NCI-H2196 (cell line): Measurements from ENCODE around the gene QSOX2.
"Not testable (repeated sequence)": the region's sequence is repeated elsewhere in the genome, so short reads cannot be mapped to it uniquely, and the experiment has no call there.

Experiments used
- DNase-seq: peaks from one replicate; lab custom pipeline; 2025; ENCODE audit not compliant: unreplicated experiment; lab: John Stamatoyannopoulos, UW

The QSOX2 gene

DNA sequence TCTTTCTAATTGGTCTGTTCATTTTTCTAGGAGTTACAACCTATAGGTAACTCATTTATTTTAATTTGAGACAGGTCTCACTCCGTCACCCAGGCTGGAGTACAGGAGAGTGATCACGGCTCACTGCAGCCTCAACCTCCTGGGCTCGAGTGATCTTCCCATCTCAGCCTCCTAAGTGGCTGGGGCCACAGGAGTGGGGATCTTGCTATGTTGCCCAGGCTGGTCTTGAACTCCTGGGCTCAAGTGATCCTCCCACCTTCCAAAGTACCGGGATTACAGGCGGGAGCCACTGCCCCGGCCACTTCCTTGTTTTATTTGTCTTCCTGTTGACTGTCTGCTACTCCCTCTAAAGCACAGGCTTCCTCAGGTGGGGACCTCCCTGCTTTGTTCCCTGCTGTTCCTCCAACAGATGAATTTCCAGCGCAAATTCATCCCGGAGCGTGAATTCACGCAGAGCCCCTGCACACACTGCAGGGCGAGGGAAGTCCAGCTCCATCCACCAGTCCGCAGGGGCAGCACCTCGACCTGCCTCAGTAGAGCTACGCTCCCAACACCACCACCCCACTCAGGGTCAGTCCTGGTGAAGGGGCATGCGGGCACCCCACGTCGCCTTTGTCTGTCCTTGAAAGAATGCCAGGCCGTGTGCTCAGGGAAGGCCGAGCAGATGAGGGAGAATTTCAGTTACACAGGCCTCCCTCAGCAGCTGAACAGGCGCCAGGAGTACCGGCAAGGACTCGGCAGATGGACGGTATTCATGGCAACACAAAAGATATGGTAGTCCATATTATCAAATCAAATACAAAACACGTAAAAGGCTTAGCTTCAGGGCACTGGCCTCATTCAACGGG is 6.3 kb downstream of the QSOX2 start:
- DNase-seq: peak; percentile 59

DNA sequence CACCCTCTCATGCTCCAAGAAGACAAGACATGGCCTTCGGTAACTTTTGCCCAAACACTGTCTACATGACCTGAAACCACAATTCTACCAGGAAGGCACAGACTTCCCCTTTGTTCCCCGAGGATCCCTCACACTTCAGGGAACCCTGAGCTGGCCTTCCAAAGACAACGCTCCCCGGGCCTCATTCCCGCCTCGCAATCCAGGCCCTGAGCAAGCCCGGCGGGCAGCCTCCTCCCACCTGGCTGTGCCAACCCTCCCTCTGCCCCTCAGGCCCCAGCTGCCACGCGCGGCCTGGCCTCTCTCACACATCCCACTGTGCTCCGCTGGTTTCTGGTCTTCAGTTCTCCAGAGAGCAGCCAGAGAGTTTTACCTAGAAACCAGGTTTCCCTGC is 7.3 kb downstream of the QSOX2 start:
- DNase-seq: no peak

DNA sequence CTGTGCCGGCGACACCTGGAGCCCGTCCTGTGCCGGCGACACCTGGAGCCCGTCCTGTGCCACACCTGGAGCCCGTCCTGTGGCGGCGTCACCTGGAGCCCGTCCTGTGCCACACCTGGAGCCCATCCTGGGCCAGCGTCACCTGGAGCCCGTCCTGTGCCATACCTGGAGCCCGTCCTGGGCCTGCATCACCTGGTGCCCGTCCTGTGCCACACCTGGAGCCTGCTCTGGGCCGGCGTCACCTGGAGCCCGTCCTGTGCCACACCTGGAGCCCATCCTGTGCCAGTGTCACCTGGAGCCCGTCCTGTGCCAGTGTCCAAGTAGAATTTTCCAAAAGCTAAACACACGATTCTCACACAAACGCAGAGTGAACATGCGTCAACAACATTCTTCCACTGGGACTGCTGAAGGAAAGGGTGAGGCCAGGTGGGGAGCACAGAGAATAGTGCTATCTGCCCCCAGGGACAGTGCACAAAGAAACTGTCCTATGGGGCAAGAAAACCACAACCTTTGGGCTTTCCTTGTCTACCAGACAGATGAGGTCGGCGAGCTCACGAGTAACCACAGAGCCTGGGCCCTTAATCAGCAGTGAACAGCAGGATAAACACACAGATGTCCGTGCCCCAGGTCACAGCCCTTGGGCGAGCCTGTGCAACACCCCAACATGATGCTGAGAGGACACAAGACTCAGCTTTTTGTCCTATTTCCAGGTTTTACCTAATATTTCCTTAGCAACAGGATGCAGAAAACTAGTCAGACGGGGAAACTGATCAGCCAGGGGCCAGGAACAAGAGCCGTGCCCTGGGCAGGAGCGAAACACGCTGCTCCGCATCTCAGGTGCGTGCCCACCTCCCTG is 7.9 kb downstream of the QSOX2 start:
- DNase-seq: no peak

DNA sequence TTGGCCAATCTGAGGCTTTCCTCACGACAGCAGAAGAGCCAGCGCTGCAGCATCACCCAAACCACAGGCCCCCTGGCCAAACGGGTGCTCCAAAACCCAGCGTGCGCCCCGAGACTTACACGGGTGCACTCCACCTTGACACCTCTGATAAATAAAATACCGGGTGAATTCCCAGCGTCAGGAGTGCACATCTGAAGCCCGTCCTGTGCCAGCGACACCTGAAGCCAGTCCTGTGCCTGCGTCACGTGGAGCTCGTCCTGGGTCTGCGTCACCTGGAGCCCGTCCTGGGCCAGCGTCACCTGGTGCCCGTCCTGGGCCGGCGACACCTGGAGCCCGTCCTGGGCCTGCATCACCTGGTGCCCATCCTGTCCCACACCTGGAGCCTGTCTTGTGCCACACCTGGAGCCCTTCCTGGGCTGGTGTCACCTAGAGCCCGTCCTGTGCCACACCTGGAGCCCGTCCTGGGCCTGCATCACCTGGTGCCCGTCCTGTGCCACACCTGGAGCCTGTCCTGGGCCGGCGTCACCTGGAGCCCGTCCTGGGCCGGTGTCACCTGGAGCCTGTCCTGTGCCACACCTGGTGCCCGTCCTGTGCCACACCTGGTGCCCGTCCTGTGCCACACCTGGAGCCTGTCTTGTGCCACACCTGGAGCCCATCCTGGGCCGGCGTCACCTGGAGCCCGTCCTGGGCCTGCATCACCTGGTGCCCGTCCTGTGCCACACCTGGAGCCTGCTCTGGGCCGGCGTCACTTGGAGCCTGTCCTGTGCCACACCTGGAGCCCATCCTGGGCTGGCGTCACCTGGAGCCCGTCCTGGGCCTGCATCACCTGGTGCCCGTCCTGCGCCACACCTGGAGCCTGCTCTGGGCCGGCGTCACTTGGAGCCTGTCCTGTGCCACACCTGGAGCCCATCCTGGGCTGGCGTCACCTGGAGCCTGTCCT is 8.9 kb downstream of the QSOX2 start:
- DNase-seq: not testable (repeated sequence)

DNA sequence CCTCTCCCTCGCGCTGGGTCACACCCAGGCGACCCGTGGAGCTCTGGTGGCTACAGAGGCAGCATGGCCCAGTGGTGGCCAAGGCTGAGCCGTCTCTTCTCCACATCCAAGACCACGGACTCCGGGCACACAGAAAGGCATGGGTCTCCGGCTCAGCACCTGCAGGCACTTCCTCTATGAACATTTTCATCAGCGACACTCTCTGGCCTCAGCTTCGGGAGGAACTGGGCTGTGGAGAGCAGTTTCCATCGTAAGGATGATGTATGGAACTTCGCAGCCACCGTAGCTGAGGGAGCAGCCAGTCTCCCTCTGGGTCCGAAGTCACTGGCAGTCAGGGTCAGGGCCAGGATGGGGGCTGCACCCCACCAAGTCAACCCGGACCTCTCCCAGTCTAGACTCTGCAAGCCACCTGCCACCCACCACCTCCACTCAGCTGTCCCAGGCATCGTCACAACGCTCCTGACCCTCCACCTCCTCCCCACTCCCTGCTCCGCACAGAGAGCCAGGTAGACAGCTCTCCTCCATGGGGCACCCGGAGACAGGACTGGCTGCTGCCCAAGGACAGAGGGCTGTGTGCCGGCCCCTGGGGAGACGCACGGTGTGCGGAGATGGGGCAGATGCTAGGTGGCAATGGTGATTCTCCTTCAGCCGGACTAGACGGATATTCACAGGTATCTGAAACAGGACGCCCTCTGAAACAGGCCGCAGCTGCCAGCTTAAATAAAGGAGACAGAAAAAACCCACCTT is 9.7 kb downstream of the QSOX2 start:
- no peak for DNase-seq

DNA sequence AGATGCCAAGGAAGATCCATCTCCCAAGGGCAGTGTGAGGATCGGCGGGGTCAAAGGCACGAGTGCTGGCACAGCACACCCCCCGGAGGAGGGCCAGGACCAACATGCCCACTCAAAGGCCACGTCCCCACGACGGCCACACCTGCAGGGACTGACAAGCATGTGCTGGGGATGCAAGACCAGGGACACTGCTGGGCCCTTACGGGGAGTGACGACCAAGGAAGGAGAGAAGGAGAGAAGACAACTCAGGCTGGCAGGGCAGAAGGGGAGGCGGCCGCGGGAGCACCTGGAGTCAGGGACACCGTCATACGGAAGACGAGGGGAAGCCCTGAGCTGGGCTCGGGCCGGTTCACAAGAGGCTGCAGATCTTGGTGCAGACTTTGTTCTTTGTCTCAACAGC is 10.4 kb downstream of the QSOX2 start:
- DNase-seq: no peak

DNA sequence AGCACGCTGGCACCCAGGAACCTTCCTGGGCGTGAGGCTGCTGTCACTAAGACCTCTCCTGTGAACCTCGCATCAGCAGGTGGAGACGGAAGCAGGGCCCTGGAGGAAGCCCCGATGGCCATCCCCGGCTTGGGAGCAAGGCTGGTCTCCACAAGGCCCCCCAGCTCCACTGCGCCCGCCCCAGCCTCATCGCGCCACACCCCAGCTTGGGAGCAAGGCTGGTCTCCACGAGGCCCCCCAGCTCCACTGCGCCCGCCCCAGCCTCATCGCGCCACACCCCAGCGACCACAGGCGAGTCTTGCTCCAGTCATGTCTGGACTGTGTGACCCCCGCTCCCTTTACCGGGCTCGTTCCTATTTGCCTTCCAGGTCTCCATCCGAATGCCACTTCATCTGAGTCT is 11.0 kb downstream of the QSOX2 start:
- no peak for DNase-seq

DNA sequence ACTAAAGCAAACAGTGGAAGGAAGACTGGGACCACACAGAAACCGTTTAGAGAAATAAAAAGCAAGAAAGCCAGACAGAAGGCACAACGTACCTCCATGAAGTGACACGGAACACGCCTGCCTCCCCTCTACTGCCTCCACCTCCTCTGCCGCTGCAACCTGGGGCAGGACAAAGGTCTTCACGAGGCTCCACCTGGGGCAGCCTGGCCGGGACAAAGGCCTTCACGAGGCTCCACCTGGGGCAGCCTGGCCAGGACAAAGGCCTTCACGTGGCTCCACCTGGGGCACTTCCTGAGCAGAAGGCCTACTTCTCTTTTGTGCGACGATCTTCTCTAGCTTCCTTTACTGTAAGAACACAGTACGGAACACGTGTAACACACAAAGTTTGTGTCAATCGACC is 11.7 kb downstream of the QSOX2 start:
- DNase-seq: no peak

DNA sequence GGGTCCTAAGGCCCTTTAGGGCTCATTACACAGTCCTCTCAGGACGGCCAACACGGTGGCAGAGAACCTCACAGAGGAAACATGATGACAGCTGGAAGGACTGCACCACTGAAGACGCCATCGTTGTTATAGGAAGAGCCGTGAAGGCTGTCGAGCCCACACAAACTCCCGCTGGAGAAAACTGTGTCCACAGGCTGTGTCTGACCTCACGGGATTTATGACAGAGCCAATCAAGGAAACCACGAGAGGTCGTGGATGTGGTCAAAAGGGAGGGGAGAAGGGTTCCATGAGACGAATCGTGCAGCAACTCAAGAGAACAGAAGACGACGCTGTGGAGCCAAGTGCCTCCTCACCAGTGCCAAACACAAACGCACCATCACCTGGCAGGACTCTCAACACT is 12.2 kb downstream of the QSOX2 start:
- no peak for DNase-seq

DNA sequence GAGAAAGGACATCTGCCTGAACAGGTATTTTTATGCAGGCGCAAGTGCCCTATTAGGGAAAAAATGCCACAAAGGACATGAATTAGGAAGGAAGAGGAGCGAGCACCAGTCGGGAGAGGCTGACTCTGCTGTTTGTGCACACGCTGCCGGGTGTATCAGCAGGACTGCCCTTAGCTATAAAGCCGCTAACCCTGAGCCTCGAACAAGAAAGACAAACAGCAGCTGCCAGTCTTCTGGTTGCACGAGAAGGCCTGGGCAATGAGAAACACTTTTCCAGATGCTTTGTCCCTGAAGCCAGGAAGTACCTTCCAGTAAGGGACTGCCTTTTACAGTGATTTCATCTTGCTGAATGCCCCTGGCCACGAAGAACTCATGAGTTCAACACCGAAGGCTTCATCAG is 12.6 kb downstream of the QSOX2 start:
- no peak for DNase-seq

DNA sequence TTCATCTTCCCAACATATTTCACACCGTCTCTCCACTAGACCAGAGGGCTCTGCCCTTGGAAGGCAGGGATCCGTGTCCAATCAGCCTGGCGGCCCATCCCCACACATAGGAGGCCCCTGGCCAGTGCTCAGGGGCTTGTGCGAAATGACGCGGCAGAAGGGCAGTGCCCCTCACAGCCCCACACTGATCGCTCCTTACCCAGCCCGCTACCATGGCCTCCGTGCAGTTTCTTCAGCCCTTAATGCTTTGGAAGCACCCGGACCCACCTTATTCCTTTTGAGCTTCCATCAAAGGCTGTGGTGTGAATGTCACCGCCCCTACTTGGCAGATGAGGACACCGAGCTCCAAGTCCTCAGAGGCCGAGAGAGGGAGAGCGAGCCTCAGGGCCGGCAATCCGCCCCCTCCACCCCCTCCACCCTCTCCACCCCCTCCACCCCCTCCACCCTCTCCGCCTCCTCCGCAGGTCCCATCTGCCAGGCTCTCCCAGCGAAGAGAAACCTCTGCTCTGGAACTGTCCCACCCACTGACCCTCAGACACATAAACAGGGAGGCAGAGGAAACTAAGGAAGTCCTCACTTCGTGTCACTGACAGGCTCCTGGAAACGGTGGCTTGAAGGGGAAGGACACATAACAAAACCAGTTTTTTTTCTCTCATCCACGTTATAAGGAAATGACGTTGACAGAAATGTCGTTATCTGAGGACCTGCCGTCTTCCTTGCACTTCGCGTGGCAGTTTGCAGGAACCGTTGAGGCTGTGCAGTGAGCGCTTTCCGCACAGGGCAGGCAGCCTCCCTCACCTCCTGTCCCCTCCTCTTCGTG is 13.9 kb downstream of the QSOX2 start:
- DNase-seq: no peak

DNA sequence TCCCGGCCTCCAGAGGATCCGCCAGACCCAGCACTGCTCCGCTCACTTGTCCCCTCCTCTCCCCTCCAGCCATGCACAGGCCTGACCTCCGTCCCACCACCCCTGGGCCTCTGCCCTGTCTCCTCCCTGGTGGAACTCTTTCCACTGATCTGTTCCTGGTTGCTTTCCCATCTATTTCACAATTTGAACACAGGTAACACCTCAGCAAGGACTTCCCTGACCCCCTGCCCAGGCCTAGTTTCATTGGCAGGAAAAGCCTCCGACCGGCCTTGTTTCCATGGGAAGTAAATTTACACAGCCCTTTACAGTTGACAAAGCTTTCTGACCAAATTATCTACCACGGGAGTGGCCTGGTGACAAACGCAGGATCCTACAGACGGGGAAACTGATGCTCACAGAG is 14.8 kb downstream of the QSOX2 start:
- DNase-seq: no peak

DNA sequence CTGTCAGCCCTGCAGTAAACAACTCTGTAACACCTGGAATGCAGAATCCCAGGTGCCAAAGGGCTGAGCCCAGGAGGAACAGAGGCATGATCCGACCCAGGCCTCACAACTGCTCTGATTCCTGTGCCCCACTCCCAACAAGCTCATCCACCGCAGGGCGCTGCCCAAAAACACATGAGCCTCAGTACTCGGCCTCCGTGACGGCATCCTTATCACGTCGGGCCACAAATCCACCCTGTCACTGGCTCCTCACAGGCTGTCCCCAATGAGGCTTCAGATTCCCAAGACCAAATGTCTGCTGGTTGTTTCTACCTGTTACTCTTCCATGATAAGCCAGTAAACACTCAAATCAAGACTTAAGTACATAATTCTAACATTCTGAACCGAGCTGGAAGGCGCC is 15.2 kb downstream of the QSOX2 start:
- DNase-seq: no peak

DNA sequence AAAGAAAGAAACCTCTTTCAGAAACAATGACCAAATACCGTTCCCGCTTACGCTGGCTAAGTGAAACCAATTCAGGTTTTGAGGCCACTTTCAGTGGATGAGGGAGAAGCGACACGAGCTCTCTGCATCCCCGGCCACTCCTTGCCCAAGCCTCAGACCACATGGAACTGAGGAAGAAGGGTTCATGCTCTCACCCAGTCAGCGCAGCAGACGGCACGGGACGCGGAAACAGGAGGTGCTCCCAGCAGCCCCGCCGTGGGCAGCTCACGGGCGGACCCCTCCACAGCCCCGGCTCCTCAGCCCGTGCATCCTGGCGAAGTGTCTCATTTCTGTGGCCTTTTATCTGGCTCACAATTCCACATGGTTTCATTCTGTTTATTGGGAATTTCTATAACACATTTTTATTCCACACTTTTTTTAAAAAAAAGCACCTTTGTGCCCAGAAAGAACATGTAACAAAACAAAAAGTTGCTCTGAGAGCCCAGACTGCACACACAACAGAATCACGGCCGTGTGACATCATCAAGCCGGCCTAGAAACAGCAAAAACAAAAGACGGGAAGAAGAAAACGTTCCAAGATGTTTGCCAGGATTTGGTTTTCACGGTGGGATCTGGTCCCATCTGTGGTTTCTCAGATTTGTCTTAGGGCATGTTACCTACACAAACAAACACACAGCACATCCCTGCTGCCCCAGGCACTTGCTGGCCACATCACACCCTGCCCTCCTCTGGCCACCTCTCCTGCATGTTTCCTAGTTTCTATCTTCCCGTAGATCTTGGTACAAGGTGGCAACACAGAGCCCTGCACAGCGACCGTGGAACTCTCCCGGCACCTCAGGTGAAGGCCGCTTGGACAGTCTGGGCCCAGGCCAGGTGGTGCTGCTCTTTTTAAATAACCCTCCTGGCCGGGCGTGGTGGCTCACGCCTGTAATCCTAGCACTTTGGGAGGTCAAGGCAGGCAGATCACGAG is 16.2 kb downstream of the QSOX2 start:
- DNase-seq: no peak

DNA sequence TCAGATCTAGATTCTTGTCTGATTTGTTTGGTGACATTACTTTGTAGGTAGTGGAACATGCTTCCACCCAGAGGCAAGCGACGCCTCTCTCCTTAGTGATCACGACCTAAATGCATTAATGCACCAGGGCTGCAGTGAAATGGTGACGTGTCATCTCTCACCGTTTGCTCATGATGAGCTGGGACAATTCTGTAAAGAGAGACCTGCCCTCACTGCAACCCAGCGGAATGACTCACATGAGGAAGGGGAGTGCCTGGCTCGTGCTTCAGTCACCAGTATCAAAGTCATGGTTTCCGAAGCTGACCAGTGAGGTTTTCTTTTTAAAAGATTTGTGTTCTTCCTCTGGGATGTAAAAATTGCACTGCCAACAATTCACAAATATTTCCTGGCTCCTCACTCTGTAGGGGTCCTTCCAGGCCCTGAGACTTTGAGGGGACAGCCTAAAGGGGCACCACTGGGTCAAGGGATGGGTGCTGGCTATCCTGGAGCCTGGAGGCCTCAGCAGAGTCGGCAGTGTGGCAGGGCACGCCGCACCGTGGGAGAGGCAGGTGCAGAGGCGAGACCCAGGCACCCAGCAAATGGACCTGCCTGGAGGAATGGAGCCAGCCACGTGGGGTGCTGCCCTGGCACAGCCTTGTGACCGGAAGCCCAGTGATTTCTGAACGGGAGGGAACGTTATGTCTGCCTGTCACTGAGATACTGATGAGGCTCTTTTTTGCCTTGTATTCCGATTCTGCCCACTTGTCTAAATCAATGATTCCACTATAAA is 17.3 kb downstream of the QSOX2 start:
- no peak for DNase-seq

DNA sequence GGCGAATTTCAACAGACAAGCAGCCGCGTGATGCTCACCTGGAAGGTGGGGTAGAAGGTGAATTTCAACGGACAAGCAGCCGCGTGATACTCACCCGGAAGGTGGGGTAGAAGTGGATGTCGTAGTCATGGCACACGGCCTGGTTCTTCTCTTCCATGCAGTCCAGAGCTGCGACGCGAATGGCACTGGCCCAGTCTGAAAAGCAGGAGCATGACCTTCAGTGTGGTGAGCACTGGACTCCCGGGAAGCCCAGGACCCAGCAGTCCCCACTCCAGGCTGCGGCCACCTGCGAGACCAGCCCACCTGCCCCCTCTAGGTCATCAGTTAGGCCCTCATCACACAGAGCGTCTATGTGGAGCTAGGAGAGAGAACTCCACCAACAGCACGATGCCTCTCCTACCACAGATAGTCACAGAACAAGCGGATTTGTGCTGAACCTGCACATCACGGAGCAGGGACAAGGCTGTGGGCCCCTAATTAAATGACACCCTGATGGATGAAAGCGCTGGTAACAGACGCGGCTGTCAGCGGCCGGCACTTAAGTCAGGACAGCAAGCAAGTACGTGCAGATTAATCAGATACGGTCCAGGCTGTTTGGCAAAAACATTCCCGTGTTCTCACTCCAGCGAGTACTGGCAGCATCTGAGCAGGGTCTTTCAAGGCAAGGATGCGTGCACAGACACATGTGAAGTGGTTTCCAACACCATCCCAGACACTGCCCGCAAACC is 18.8 kb downstream of the QSOX2 start:
- DNase-seq: no peak
